ENCODE results near the gene TMCC1.
"Not testable (repeated sequence)": the region's sequence is repeated elsewhere in the genome, so short reads cannot be mapped to it uniquely, and the experiment has no call there.

The TMCC1 gene

DNA sequence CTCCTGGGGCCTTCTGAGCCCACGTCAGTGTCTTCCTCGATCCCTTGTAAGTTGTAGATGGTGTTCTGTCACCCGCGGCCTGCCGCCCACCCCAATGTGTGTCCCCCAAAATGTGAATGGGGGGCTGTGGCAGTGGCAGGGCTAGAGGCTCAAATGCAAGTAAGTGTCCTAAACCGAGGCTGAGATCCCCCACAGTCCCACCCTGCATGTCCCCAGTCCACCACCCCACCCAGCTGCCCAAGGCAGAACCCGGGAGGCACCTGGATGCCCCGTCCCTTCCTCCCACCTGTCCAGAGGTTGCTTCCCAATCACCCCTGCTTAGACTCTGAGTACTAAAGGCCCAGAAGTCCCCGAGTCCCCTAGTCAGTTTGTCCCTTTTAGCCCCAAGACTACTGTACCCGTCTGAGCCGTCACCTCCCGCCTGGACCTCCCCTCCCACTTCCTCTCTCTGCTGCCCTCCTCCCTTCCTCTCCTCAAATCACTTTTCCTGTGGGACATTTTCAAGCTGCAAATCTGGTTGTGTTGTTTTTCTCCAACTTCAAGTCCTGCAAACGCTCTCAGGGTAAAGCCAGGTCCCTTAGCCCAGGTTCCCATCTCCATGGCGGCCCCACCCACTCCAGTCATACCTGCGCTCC, 275.2 kb downstream of the TMCC1 start:
- no peak for DNase-seq

DNA sequence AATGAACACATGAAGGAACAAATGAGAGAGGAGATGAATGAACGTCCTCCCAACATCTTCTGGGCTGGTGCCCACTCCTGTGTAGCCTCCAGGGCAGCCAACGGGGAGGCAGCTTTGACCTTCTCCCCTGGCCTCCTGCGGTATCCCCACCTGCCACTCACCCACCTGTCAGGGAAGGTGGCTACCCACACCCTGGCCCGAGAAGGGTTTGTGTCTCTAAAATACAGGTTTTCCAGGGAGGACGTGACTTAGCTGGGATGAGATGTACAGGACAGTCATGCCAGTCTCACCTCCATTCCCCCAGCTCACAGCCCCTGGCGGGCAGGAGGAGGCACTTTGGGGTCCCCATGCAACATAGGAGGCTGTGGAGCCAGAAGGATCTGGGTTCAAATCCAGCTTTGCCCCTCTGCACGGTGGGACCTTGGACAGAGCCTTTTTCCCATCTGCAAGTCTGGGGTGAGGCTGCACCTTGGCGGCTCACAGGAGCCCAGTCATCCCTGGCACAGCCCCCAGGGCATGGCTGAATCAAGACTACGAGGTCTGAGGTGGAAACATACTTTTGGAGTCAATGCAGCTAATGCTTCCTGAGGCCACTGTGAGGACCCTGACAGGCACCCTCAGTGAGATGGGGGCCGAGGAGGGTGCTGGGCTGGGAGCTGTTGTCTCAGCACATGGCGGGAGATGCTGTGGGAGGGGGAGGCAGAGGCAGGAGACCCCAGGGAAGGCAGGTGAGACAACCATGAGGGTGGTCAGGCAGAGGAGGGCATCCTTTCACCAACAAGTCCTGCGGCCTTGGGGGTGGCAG, 275.9 kb downstream of the TMCC1 start:
- DNase-seq: no peak

DNA sequence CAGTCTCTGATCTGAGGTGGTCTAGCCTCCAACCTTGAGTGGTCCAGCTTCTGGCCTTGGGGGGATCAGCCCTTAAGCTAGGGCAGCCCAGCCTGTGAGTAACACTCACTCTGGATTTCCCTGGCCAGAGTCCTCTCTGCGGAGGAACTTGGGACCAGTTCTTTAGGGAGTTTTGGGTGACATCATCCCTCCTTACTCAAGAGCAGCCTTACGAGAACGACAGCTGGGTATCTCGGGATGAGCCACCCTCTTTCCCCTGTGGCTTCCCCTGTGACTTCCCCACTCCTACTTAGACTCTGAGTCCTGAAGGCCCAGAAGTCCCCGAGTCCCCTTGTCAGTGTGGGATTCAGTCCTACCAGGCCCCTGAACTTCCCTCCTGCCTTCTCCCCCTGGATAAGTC, 276.8 kb downstream of the TMCC1 start:
- DNase-seq: no peak

DNA sequence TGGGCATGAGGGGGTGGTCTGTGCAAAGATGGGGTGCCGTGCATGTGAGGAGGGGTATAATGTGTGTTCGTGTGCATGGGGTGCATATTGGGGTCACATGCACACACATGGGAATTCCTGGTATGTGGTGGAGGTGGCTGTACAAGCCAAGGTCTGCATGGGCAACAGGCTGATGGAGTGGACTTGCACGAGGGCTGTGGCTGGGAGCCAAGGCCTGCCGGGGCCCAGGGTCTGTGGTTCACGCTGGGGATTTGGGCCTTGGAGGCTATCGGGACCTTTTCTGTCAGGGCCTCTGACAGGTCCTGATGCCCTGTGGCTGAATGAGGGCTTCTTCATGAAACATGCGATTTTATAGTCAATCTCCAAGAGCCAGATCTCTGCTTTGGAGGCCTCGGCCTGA, 277.2 kb downstream of the TMCC1 start:
- no peak for DNase-seq

DNA sequence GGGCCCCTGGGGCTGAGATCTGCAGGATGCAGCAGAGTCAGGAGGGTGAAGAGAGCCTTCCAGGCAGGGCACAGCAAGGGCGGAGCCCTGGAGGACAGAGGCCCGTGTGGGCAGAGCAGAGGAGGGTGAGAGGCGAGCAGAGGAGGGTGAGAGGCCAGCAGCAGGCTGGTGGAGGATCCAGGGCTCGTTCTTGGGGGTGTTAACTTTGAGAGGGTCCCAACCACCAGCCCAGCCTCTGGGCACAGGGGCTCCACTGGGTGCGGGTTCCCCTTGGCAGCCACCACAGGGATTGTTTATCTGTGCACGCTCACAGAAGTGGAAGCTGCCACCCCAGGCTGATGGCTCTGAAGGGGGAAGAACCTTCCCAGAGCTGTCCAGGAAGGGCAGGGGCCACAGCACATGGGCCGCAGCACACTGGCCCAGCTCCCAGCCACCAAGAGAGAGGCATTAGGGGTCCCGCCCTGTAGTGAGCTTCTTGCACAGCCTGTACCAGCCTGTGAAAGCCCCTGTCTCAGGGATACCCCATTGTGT, 277.7 kb downstream of the TMCC1 start:
- no peak for DNase-seq

DNA sequence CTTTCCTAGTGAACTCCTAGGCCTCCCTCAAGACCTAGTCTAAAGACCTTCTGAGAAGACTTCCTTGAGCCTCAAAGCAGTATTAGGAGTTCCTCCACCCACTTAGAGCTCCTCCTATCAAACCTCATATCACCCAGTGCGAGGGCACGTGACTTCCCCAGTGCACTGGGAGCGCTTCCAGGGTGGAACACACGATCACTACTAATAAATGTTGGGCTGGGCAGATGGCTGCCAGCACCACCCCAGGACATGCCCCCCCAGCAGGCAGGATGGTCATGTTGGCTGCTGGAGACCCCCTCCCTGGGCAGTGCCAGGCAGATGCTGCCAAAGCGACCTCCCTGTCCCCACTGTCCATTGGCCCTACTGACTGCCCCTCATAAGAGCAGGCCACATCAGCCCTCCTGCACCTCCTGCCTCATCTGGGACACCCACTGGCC, 278.6 kb downstream of the TMCC1 start:
- DNase-seq: no peak

DNA sequence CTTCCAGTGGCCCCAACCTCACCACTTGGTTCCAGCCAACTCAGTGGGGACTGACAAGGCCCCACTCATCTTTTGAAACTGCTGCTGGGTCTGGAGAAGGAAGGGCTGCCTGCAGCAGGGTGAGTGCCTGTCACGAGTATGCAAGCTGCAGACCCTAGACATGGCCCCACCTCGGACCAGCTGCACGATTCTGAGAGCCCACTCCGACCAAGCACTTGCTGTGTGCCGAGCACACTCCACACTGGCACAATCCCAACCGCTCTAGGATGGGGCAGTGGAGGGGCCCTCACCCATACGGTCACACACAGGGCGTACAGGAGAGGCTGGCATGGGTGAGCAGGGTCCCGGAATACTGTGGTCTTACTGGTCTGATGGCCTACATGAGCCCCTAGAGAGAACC, 279.1 kb downstream of the TMCC1 start:
- DNase-seq: no peak

DNA sequence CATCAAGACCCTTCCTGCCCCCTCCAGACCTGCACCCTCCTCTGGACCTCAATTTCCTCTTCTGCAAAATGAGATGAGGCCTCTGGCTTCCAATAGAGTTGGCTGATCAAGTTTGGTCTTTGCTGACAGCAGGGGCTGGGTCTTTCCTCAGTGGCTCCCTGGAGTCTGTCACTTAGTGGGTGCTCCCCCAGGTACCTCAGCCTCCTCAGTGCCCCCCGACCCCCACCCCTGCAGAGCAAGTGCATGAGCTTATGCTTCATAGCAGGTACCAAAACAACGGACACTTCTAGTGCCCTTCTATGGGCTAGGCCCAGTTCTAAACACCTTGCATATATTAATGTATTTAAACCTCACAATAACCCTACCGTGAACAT, 280.2 kb downstream of the TMCC1 start:
- DNase-seq: no peak

DNA sequence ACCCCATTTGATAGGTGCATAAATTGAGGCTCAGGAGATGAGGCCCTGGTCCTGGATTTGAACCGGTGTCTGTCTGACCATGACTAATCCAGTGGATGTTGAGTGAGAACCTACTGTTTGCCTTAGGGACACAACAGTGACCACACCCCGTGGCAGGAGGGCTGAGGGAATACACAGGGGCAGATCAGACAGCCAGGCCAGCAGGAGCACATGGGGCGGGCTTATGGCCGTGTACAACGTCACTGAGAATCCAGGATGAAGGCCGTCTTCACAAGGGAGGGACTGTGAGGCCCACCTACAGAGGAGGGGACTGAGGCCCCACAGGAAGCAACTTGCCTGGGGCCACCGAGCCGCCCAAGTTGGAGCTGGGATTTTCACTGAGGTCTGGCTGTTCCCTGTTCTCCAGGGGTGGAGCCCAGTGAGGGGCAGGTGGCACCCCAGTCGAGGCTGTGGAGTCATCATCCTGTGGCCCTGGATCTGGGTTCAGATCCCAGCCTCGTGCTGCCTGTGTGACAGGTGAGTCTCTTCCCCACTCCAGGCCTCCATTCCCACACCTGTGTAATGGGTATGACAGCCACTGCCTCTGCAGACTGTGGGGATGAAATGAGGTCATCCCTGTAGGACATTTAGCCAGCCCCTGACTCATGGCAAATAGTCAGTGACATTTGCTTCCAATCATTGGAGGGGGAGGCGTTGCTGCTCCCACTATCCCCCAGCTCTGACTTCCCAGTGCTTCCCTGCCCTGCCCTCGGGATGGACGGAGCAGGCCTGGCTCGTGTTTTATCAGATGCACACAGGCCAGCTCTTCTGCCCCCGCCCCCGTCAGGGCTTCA, 280.8 kb downstream of the TMCC1 start:
- no peak for DNase-seq

DNA sequence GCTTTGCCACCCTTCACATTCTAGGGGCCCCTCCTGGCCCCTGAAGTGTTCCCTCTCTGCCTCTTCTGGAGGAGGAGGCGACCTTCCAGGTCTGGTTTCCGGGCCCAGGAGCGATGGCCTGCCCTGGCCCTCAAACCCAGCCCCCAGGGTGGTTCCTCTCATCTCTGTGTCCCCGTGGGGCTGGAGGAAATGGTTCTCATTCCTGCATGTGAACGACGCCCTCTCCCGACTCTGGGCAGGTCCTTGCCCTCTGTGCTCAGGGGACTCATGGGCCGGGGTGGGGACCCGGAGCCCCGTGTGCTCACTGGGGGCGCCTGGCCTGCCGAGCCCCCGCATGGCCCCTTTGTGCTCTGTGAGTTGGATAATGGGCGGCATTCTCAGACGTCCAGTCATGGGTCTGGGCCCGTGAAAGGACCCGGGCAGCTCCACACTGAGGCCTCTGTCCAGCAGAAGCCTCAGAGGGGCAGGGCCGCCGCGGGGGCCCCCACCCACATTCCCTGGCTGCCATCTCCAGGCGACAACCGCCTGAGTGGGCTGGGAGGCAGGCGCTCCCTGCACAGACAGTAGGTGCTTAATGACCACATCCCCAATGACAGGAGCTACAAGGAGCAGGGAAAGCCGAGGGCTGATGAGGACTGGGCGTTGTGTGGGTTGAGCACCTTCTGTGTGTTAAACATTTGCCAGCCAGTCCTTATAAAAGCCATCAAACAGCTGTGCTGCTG, 281.5 kb downstream of the TMCC1 start:
- no peak for DNase-seq

DNA sequence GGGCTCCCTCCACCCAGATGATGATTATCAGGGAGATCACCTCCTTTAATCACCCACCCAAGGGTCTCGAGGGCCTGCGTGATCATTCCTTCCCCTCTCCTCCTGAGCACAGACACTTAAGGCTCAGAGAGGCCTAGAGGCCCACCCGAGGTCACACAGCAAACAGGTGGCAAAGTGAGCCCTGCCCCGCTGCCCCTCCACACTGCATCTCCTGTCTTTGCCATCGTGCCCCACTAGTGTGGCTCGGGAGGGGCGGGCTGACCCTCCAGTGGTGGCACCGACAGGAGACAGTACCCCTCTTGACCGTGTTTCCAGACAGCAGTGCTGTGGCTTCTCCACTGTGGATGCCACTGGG, 282.1 kb downstream of the TMCC1 start:
- no peak for DNase-seq

DNA sequence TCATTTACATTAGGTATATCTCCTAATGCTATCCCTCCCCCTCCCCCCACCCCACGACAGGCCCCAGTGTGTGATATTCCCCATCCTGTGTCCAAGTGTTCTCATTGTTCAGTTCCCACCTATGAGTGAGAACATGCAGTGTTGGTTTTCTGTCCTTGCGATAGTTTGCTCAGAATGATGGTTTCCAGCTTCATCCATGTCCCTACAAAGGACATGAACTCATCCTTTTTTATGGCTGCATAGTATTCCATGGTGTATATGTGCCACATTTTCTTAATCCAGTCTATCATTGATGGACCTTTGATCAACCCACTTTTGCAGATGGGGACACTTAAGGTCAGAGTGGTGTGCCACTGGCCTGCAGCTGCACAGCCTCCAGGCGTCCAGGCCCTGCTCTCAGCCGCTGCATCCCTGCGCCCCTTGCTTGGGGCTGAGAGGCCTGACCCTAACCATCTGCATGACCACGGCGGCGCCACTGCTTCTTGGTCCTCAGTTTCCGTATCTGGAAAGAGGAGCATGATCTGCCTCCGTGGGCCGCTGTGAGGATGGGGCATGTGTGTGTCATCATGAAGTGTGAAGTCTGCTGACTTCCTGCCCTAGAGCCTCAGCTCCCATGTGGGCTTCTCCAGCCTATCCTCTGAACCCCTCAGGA, 282.6 kb downstream of the TMCC1 start:
- not testable (repeated sequence) for DNase-seq

DNA sequence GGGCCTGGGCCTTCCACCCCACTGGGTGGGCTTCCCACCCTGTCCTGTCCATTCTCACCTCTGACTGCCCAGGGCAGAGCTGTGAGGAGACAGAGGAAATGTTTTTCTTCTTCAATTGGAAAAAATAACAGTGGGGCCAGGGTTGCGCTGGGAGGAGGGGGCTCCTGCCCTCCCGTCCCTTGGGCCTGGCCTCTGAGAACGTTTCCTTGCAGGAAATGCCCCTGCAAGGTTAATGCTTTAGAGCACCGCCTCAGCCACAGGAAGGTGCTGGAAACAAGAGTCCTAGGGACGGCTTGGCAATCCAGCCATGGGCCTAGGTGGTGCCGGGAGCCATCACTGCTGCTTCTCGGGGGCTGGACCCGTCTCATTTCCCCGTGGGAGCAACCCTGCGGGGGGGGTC, 283.2 kb downstream of the TMCC1 start:
- DNase-seq: no peak

DNA sequence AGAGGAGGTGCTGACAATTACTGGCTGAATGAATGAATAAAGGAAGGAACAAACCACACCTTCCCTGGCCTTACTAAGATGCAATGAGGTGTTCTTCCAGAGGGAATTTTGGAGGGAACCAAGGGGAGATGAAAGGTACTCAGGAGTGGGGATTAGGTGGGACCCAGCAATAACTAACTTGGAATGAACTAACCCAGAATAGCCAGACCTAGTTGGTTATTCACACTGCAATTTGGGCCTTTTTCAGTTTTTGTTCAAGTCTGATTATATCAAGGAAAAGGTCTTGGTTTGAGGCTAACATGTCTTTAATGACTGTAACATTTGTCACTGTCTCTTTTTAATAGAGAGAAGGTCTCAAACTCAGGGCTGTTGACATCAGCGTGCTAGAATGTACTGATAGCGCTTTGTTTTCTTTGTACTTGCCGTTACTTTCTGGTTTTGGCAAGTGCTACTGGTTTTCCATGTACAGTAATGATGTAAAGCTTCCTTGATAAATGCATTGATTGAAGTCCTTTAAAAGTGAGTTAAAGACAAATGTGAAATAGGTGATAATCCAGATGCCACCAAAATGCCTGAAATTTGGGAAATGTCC, 283.8 kb downstream of the TMCC1 start:
- no peak for DNase-seq

DNA sequence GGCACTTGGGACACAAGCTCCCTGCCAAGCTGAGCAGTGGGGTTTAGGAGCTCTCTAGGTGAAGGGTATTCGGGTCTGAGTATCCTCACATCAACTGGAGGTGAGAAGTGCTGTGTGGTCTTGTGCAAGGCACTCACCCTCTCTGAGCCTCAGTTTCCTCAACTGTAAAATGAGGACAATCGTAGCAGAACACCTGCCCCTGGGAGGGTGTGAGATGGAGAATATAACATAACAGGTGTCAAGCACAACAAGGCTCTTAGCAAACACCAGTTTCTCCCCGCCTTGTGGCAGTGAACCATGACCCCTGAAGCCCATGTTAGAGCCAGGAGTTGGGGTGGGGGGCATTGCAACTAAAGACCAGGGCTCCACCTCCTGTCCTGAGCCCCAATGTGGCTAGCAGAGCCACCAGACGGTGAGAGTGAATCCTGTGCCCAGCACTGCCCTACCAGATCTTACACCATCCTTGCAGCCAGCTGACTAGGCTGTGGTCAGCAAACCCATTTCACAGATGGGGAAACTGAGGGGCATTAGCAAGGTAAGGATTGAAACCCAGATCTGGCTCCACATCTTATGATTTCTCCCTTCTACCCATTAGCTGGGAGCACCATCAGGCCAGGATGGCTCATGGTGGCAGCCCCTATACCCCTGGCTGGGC, 284.4 kb downstream of the TMCC1 start:
- no peak for DNase-seq

DNA sequence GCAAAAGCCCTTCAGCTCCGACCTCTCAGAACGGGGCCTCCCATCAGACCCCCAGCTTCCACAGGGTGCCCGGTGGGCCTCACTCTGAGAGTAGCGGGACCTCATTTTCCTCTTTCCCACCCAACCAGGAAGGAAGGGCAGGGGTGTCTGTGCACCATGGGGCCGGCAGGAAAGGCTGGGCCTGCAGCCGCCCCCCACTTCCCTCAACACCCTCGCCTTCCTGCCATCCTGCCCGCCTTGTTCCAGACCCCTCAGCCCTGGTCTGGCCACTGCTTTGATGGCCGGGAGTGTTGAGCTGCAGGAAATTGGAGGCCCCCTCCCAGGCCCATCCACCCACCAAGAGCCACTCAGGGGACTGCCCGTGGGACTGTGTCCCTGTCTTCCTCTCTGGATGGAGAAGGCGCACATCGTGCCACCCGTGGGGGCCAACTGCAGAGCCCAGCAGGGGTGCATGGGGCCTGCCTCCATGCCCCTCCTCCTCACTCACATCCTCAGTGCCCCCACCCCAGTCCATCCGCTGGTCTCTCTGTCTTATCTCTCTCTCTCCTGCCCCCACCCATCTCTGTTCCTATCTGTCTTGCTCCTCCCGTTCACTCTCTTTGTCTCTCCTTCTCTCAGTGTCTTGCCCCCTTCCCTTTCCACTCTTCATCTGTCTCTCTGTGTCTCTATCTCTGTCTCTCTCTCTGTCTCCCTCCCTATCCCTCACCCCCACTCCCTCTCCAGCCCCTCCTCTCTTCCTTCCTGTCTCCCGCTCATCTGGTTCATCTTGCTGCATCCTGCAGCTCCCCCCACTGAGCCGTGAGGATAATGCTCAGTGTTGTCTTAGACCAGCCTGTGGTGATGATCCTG, 285.2 kb downstream of the TMCC1 start:
- no peak for DNase-seq

DNA sequence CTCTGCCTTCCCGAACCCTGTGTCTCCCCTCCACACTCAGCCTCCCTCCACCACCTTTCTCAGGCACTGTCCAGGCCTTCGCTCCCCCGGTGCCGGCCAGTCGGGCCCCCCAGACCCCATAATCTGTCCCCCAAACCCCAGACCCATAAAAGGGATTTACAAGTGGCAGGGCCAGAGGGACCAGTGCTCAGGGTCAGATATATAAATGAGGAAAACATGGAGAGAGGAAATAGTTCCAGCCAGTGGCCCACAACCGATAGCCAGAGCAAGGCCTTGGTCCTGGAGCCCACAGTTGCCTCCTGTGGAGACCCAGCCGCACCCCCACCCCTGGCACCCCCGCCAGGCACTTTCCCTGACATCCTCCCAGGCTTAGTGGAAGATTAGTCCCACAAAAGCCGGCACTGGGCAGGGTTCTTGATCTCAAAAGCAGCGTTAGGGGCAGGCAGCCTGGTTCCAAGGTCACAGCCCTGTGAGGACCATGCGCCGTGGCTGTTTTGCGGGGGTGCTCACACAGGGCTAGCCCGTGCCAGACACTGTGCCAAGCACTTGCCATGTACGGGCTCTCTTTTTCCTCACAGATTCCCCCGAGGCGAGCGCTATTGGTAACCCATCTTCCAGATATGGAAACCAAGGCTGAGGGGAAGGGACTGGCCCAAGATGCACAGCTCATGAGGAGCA, 286.0 kb downstream of the TMCC1 start:
- no peak for DNase-seq

DNA sequence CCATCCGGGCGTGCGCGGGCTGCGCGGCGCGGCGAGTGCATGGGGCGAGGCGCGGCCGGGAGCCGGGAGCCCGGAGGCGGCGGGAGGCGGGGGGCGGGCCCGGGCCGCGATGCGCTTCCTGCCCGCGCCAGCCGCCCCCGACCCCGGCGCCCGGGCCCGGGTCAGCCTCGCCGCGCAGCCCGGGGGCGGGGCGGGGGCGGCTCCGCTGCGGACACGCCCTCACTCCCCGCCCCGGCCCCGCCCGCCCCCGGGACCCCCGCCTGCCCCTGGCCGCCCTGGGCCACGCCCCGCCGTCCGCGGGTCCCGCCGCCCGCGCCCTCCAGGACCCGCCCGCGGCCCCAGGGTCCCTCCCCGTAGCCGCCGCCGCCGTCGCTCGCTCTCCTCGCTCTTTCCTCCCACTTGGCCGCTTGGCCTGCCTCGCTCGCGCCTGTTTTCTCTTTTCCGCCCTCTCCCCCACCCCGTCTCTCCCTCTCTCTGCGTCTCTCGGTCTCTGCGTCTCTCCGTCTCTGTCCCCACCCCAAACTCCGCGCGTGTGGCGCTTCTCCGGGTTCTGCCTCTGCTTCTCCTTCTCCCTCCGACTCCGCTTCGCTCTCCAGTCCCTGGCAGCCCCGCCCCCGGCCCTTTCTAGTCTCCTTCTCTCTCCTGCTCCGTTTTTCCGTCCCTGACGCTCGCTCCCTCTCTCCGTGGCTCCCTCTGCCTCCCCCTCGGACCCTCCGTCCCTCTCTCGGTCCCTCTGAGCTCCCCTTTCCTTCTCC, 286.7 kb downstream of the TMCC1 start, which contains the start of gene PLXND1:
Gene PLXND1, minus strand, starts transcription at position 41 of the 755 bp plus-strand sequence. Its CDS starts 37 bp downstream, at position 4.
- no peak for DNase-seq

All from NK-92 treated with Interleukin-12 subunit alpha and Interleukin-12 subunit beta, amount 100 ng/mL, for 24 hours (cell line).